GM12801 (cell line): Measurements from ENCODE around the gene PCSK5.

ENCODE experiments used
- CTCF ChIP-seq: IDR thresholded peaks from one replicate; pipeline ENCODE4 v1.5.1; 2011; ENCODE audit warnings: control low read depth; ENCODE audit not compliant: insufficient read length; ENCODE audit errors: extremely low read depth

The PCSK5 gene

GRCh38 chr9:76137931-76138330, 247.5 kb downstream of the PCSK5 start:
- TF ChIP-seq CTCF, result no peak

- TF ChIP-seq CTCF, result no peak
Observed at GRCh38 chr9:76138360-76138759, 247.9 kb downstream of the PCSK5 start.

GRCh38 chr9:76143834-76144233, 253.4 kb downstream of the PCSK5 start:
- TF ChIP-seq CTCF, result no peak

GRCh38 chr9:76150013-76150412, 259.5 kb downstream of the PCSK5 start:
- no peak for TF ChIP-seq CTCF

GRCh38 chr9:76151267-76151666, 260.8 kb downstream of the PCSK5 start:
- no peak for TF ChIP-seq CTCF

- no peak for TF ChIP-seq CTCF
Observed at GRCh38 chr9:76153339-76153738, 262.9 kb downstream of the PCSK5 start.

GRCh38 chr9:76153902-76154629, 263.6 kb downstream of the PCSK5 start:
- TF ChIP-seq CTCF, result no peak
